PC-9 (cell line): ENCODE measurements around the gene C19orf67. TPM values are rescaled to one million over a fixed set of nuclear protein-coding genes. Genes with fewer than 3 reads are reported as not detected.

ENCODE experiments used
- BruUV-seq: library from RNA; stranded (reverse); fragments of 400-500 nt; replicated peaks from 2 replicates; lab custom pipeline; 2021; lab: Mats Ljungman, UMichigan
- CTCF ChIA-PET: fragments of 300-600 bp; sonication (Branson Sonifier 250); formaldehyde crosslinking; loops from one replicate; lab custom pipeline; 2022; ENCODE audit warnings: antibody characterized with exemption; lab: Charles Lee
- POLR2A ChIA-PET: fragments of 300-600 bp; sonication (Branson Sonifier 250); formaldehyde crosslinking; loops from one replicate; lab custom pipeline; 2022; ENCODE audit warnings: antibody characterized with exemption; ENCODE audit not compliant: unreplicated experiment; lab: Charles Lee
- DNase-seq, 2 experiments: peaks; one replicate each; pipeline versions ENCODE4 v3.0.0 to v3.0.0-alpha.2; 2015 to 2022; ENCODE audit warnings: mixed read lengths in 1 of 2
- H2AFZ ChIP-seq: fragments of 200-600 bp; sonication (generic); 2 replicates; pipeline ENCODE4 v1.8.1; 2017; ENCODE audit warnings: antibody characterized with exemption
- H3F3A ChIP-seq: fragments of 200-600 bp; sonication (generic); 2 replicates; pipeline ENCODE4 v1.8.1; 2017; ENCODE audit warnings: antibody characterized with exemption, mild to moderate bottlenecking, low read depth; ENCODE audit not compliant: insufficient read depth
- H3K27ac ChIP-seq: fragments of 200-600 bp; sonication (generic); 2 replicates; pipeline ENCODE4 v1.6.1; 2016; ENCODE audit warnings: mixed run types
- H3K27me3 ChIP-seq: fragments of 200-600 bp; sonication (generic); 2 replicates; pipeline ENCODE4 v1.6.1; 2016; ENCODE audit warnings: low read depth, mixed run types; ENCODE audit not compliant: insufficient read depth
- H3K36me3 ChIP-seq: fragments of 200-600 bp; sonication (generic); 2 replicates; pipeline ENCODE4 v1.6.1; 2016; ENCODE audit warnings: low read depth, mixed run types
- H3K4me1 ChIP-seq: fragments of 200-600 bp; sonication (generic); replicated peaks from 2 replicates; pipeline ENCODE4 v1.6.1; 2016; ENCODE audit warnings: mixed run types; ENCODE audit not compliant: insufficient read depth
- H3K4me2 ChIP-seq: fragments of 200-600 bp; sonication (generic); 2 replicates; pipeline ENCODE4 v1.6.1; 2017; ENCODE audit warnings: mixed run types
- H3K4me3 ChIP-seq: fragments of 200-600 bp; sonication (generic); 2 replicates; pipeline ENCODE4 v1.6.1; 2016; ENCODE audit warnings: mixed run types
- H3K79me2 ChIP-seq: fragments of 200-600 bp; sonication (generic); 2 replicates; pipeline ENCODE4 v1.6.1; 2017; ENCODE audit warnings: low read depth, mixed run types
- H3K9me2 ChIP-seq: fragments of 200-600 bp; sonication (generic); 2 replicates; pipeline ENCODE4 v1.8.1; 2017; ENCODE audit warnings: mild to moderate bottlenecking; ENCODE audit not compliant: insufficient read depth
- H3K9me3 ChIP-seq: fragments of 200-600 bp; sonication (generic); 2 replicates; pipeline ENCODE4 v1.8.1; 2016; ENCODE audit warnings: low read depth; ENCODE audit not compliant: insufficient read depth
- H4K20me1 ChIP-seq: fragments of 200-600 bp; sonication (generic); 2 replicates; pipeline ENCODE4 v1.8.1; 2017; ENCODE audit not compliant: insufficient read depth
- CTCF ChIP-seq: fragments of 200-600 bp; sonication (generic); conservative IDR thresholded peaks from 2 replicates; pipeline ENCODE4 v1.6.1; 2017; ENCODE audit warnings: mixed run types, antibody characterized with exemption, mild to moderate bottlenecking, moderate library complexity
- EZH2 ChIP-seq: fragments of 200-600 bp; sonication (generic); IDR thresholded peaks from 2 replicates; pipeline ENCODE4 v1.8.0; 2017; ENCODE audit warnings: antibody characterized with exemption, low read depth
- intact Hi-C: fragments of 100-400 bp; cut with micrococcal nuclease; formaldehyde crosslinking; loops from one replicate; pipeline ENCODE4 v1.10.0; 2022; ENCODE audit not compliant: unreplicated experiment
- total RNA-seq: library from RNA; stranded (reverse); gene quantifications from 2 replicates; pipeline ENCODE4 v1.2.3, GENCODE V29; 2021

Gene C19orf67
- total RNA-seq, 1 experiment from 2014 or later = not detected

GRCh38 chr19:14115756-14116155 is 30.2 kb upstream of the C19orf67 start:
- Histone ChIP-seq H3K27me3 (no peaks in the 10 kb centered on the region), H3K4me2 (peak overlapping the region; percentile 90; the same call in 1 of the 2 replicates)
- CTCF ChIA-PET = interaction anchor here (0.6 to 0.7 kb wide), 4 partner anchors 11 to 34 kb away, joined by 3 to 8 read pairs (median 4); no protein-coding TSS in a partner anchor

DNA sequence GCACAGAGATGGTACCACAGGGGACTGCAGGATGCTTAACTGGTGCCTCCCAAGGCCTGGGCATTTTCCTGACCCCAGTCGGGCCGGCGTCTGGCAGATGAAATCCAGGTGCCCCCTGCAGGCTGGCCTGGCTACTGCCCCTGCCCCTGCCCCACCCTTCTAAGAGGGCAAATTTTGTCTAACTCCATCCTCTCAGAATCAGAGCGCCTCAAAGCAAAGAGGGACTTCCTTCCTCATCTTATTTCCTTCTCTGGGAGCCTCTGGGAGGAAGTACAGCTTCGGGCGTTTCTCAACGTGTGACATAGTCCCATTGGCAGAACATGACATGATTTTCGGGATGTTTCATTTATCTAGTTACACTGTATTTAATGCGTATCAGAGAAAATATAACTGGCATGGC is 29.3 kb upstream of the C19orf67 start:
- H3K4me1 ChIP-seq = peaks cover 21% of the 10 kb centered on the region
- no peaks in the 10 kb centered on the region for H3K36me3 ChIP-seq
- peak; percentile 30 to 46 for DNase-seq
- peaks cover 20% of the 10 kb centered on the region for H3K79me2 ChIP-seq
- no peaks in the 10 kb centered on the region for H3K27me3 ChIP-seq
- POLR2A ChIA-PET = interaction anchor here (0.7 kb wide), 1 partner anchor 435 kb away, joined by 5 read pairs; no protein-coding TSS in a partner anchor
- H3F3A ChIP-seq = peaks cover 37% of the 10 kb centered on the region
- intact Hi-C loops = loop anchor here (5.0 kb wide), 1 partner anchor 33 kb away; no protein-coding TSS in a partner anchor
- H3K4me3 ChIP-seq = no peak overlapping the region
- H3K9me2 ChIP-seq = no peaks in the 10 kb centered on the region
- no TSS peak for BruUV-seq
- no peaks in the 10 kb centered on the region for H4K20me1 ChIP-seq
- H3K4me2 ChIP-seq = no peak overlapping the region
- CTCF ChIA-PET = interaction anchor here (0.6 to 1.1 kb wide), 4 partner anchors 22 to 839 kb away, joined by 3 to 9 read pairs (median 3); partner anchors contain the start of gene ASF1B
- H3K9me3 ChIP-seq = no peaks in the 10 kb centered on the region
- no peak overlapping the region for H2AFZ ChIP-seq
- no peak overlapping the region for H3K27ac ChIP-seq
- TF ChIP-seq CTCF = peak; percentile 76
- TF ChIP-seq EZH2 = no peak

More at GRCh38 chr19:14115756-14116155, 30.2 kb upstream of the C19orf67 start:
- H4K20me1 ChIP-seq = no peaks in the 10 kb centered on the region
- H3K36me3 ChIP-seq = no peaks in the 10 kb centered on the region
- intact Hi-C loops = loop anchor here (2.0 to 5.0 kb wide), 2 partner anchors 25 to 33 kb away; partner anchors contain the start of gene SAMD1
- no peak overlapping the region for H3K27ac ChIP-seq
- POLR2A ChIA-PET = interaction anchor here (0.8 kb wide), 1 partner anchor 288 kb away, joined by 6 read pairs; no protein-coding TSS in a partner anchor
- DNase-seq = no peak
- H3K9me2 ChIP-seq = no peaks in the 10 kb centered on the region
- peaks cover 21% of the 10 kb centered on the region for H3K4me1 ChIP-seq
- no TSS peak for BruUV-seq
- no peak overlapping the region for H3K4me3 ChIP-seq
- no peak overlapping the region for H2AFZ ChIP-seq
- TF ChIP-seq CTCF (no peak), EZH2 (no peak)
- H3F3A ChIP-seq = peaks cover 41% of the 10 kb centered on the region
- H3K79me2 ChIP-seq = peaks cover 20% of the 10 kb centered on the region
- no peaks in the 10 kb centered on the region for H3K9me3 ChIP-seq

DNA sequence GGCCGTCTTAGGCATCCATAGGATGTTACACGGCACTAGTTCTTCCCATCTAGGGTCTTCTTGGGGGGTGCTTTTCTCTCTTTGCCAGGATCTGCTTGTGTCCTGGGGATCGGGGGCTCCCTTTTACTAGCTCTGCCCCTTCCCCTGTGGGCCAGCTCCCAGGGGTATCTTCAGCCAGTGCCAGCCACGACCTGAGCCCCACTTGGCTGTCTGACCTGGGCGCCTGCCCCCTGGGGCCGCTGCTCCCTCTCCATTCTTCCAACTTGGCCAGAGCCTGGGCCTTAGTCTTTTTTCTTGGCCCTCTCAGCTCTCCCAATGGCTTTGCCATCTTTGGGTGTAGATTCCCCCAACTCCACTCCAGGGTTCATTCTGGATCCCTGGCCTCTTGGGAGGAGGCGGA is 28.9 kb upstream of the C19orf67 start:
- no peak overlapping the region for H3K4me3 ChIP-seq
- ChIA-PET CTCF (interaction anchor here (0.6 to 1.1 kb wide), 3 partner anchors 22 to 246 kb away, joined by 3 to 9 read pairs (median 4); partner anchors contain the start of gene ASF1B), POLR2A (interaction anchor here (0.7 kb wide), 1 partner anchor 436 kb away, joined by 5 read pairs; no protein-coding TSS in a partner anchor)
- no peaks in the 10 kb centered on the region for H4K20me1 ChIP-seq
- no peaks in the 10 kb centered on the region for H3K36me3 ChIP-seq
- H2AFZ ChIP-seq = no peak overlapping the region
- intact Hi-C loops = no loop called here
- H3K79me2 ChIP-seq = peaks cover 20% of the 10 kb centered on the region
- H3K27me3 ChIP-seq = no peaks in the 10 kb centered on the region
- H3K9me2 ChIP-seq = no peaks in the 10 kb centered on the region
- no peak for DNase-seq
- H3K9me3 ChIP-seq = no peaks in the 10 kb centered on the region
- peaks cover 18% of the 10 kb centered on the region for H3K4me1 ChIP-seq
- no peak overlapping the region for H3K27ac ChIP-seq
- TF ChIP-seq EZH2 (no peak), CTCF (no peak)
- no peak overlapping the region for H3K4me2 ChIP-seq
- peaks cover 34% of the 10 kb centered on the region for H3F3A ChIP-seq
- no TSS peak for BruUV-seq
